ENCODE results near the gene EBF4. TPM values are rescaled to one million over a fixed set of nuclear protein-coding genes. Genes with fewer than 3 reads are reported as not detected.

The EBF4 gene
- total RNA-seq, 4 donors from 2014 or later, result 0.36 to 1.5 (median 1.1) TPM; not detected in 1

DNA sequence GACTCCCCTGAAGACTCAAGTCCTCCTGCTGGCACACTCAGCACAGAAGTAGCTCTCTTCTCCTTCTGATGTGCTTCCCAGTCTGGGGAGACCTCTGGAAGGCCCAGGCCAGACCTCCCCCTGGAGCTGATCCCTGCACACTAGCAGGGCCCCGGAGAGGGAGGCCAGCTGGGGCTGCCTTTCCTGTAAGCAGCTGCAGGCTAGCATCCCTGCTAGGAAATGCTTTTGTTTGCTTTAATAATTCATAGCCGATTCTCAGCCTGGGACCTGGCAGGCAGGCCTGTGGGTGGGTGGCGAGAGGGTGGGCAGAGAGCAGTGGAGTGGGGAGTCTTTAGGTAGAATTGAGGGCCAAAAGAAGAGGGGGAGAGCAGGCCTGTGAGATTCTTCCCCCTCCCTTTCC, 5.2 kb downstream of the EBF4 start:
- intact Hi-C loops (cut with DNase I; ENCODE audit: low total_unique reads), result no loop called here
- H3K27ac ChIP-seq, result no peak overlapping the region

DNA sequence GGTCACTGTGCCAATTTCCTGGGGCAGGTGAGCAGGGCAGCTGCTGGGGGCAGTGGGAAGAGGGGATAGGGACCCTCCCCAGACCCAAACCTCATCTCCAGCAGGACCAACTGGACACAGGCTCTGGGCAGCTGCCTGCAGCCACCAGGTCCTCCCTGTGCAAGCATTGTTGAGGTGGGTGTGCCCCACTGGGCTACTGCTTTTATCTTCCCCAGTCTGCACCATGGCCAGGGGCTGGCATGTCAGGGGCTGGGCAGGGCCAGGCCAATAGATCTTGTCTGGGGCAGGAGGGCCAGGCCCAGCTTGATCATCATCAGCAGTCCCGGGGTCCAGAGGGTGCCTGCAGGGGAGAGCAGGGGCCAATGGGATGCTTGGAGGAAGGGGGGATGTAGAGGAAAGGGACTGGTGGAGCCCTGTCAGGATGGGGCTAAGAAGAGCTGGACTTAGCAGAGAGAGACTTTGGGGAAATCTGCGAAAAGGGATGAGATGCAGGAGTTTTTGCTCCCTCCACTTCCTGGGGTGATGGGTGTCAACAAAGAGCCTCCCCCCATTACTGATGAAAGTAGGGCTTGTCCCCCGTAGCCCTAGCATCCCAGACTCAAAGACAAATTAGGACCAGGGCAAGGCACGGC, 5.7 kb downstream of the EBF4 start:
- ATAC-seq, result no peak
- H3K27me3 ChIP-seq, result peaks cover 21 to 29% (median 22%) of the 10 kb centered on the region in 3 donors
- no peaks in the 10 kb centered on the region for H3K9me3 ChIP-seq
- H3K36me3 ChIP-seq, result no peaks in the 10 kb centered on the region
- in situ Hi-C loops (cut with MboI; ENCODE audit: low sequenced_read_pairs in 4 of 4), result no loop called here
- intact Hi-C loops (cut with DNase I; ENCODE audit: low total_unique reads), result no loop called here
- DNase-seq, result no peak
- H3K4me3 ChIP-seq, result no peak overlapping the region
- H3K4me1 ChIP-seq, result no peaks in the 10 kb centered on the region
- H3K27ac ChIP-seq, result no peak overlapping the region
- no peak for TF ChIP-seq POLR2A (IDR thresholded peaks at IDR 0.05)
- TF ChIP-seq, protein P1, sequence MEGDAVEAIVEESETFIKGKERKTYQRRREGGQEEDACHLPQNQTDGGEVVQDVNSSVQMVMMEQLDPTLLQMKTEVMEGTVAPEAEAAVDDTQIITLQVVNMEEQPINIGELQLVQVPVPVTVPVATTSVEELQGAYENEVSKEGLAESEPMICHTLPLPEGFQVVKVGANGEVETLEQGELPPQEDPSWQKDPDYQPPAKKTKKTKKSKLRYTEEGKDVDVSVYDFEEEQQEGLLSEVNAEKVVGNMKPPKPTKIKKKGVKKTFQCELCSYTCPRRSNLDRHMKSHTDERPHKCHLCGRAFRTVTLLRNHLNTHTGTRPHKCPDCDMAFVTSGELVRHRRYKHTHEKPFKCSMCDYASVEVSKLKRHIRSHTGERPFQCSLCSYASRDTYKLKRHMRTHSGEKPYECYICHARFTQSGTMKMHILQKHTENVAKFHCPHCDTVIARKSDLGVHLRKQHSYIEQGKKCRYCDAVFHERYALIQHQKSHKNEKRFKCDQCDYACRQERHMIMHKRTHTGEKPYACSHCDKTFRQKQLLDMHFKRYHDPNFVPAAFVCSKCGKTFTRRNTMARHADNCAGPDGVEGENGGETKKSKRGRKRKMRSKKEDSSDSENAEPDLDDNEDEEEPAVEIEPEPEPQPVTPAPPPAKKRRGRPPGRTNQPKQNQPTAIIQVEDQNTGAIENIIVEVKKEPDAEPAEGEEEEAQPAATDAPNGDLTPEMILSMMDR (IDR thresholded peaks at IDR 0.05 in 4 of 5, conservative IDR thresholded peaks at IDR 0.05 in 1 of 5), result no peak

More for the DNA sequence above, 5.2 kb downstream of the EBF4 start:
- no peaks in the 10 kb centered on the region for H3K36me3 ChIP-seq
- H3K4me1 ChIP-seq, result no peaks in the 10 kb centered on the region
- H3K9me3 ChIP-seq, result no peaks in the 10 kb centered on the region
- H3K4me3 ChIP-seq, result no peak overlapping the region
- H3K27me3 ChIP-seq, result peaks cover 21 to 30% (median 22%) of the 10 kb centered on the region in 3 donors
- in situ Hi-C loops (cut with MboI; ENCODE audit: low sequenced_read_pairs in 4 of 4), result no loop called here
- ATAC-seq, result no peak
- no peak for DNase-seq
- TF ChIP-seq POLR2A (IDR thresholded peaks at IDR 0.05), result no peak
- TF ChIP-seq, protein P1 (IDR thresholded peaks at IDR 0.05 in 4 of 5, conservative IDR thresholded peaks at IDR 0.05 in 1 of 5), result no peak

DNA sequence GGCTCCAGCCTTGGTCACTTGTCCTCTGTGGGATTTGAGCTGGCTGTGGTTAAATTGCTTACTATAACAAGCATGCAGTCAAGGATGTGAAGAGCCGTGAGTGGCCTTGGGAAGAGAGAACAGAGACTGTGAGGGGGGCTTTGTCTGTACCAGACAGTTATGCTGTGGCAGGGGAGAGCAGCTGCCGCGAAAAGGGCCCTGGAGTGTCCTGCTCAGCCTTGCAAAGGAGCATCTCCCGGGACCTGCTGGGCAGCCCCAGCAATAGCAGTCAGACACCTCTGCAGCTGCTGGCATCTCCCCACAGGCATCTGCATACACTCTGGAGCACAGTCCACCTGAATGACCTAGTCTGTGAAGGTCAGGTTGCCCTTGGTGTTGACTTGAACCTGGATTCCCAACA, 6.3 kb downstream of the EBF4 start:
- no peak for ATAC-seq
- intact Hi-C loops (cut with DNase I; ENCODE audit: low total_unique reads), result no loop called here
- Histone ChIP-seq H3K4me1 (no peaks in the 10 kb centered on the region), H3K27me3 (peaks cover 15 to 23% (median 21%) of the 10 kb centered on the region in 3 donors), H3K9me3 (no peaks in the 10 kb centered on the region), H3K36me3 (no peaks in the 10 kb centered on the region), H3K27ac (no peak overlapping the region), H3K4me3 (no peak overlapping the region)
- in situ Hi-C loops (cut with MboI; ENCODE audit: low sequenced_read_pairs in 4 of 4), result no loop called here
- DNase-seq, result no peak
- no peak for TF ChIP-seq POLR2A (IDR thresholded peaks at IDR 0.05)
- TF ChIP-seq, protein P1 (IDR thresholded peaks at IDR 0.05 in 4 of 5, conservative IDR thresholded peaks at IDR 0.05 in 1 of 5), result no peak

DNA sequence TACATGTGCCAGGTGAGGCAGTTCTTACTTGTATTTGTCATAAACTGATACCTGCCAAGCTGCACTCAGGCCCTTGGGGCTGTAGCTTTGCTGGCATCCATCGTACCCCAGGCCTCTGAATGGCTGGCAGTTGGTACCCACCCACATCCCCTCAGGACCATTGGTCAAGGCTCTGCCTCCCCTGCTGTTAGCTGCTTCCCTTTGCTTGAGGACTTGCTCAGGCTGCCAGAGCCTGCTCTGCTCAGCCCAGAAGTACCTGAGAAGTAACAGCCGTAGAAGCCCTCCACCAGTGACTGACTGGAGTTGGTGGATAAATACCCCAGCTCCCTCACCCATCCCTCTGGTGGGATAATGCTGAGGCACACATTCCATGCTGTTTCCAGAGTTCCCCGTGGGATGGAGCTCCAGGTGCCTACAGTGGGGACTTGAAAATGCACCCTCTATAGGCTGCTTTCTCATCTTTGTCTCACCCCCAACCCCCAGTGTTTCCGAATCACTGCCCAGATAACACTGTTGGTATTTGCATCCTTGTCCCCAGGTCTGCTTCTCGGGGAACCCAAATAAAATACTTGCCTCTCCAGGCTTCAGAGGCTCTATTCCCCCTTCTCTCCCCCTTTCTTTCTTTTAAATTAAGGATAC, 7.3 kb downstream of the EBF4 start:
- no peak overlapping the region for H3K4me3 ChIP-seq
- TF ChIP-seq, protein P1 (IDR thresholded peaks at IDR 0.05 in 4 of 5, conservative IDR thresholded peaks at IDR 0.05 in 1 of 5), result no peak
- no peak for TF ChIP-seq POLR2A (IDR thresholded peaks at IDR 0.05)
- H3K27me3 ChIP-seq, result peaks cover 7 to 13% (median 11%) of the 10 kb centered on the region in 3 donors
- DNase-seq (no peak), ATAC-seq (no peak)
- no peaks in the 10 kb centered on the region for H3K36me3 ChIP-seq
- H3K4me1 ChIP-seq, result no peaks in the 10 kb centered on the region
- intact Hi-C loops (cut with DNase I; ENCODE audit: low total_unique reads) (no loop called here), in situ Hi-C loops (cut with MboI; ENCODE audit: low sequenced_read_pairs in 4 of 4) (loop anchor here in 1 of 4 donors (25.0 kb wide), 1 partner anchor 312 kb away; no protein-coding TSS in a partner anchor)
- H3K27ac ChIP-seq, result no peak overlapping the region
- no peaks in the 10 kb centered on the region for H3K9me3 ChIP-seq
